WTC11 (cell line): Measurements from ENCODE around the gene RCC2. TPM values are rescaled to one million over a fixed set of nuclear protein-coding genes. Genes with fewer than 3 reads are reported as not detected.

Experiments used
- ATAC-seq: fragments of 200-7000 bp; cut with Tn5 transposase; 2 replicates; pipeline ENCODE4 v1.10.0; 2021; ENCODE audit warnings: mild to moderate bottlenecking, moderate library complexity
- CTCF ChIA-PET: fragments of 300-600 bp; sonication (Branson Sonifier 250); formaldehyde crosslinking; loops from one replicate; lab custom pipeline; 2021; ENCODE audit warnings: antibody characterized with exemption; lab: Charles Lee
- POLR2A ChIA-PET: fragments of 350-600 bp; sonication (Branson Sonifier 250); formaldehyde crosslinking; loops from one replicate; lab custom pipeline; 2021; ENCODE audit warnings: antibody characterized with exemption; lab: Charles Lee
- DNase-seq: peaks from one replicate; pipeline ENCODE4 v3.0.0; 2021; ENCODE audit warnings: low spot score
- H3K27ac Mint-ChIP-seq: 2 replicates; pipeline ENCODE4 v1.8.0; 2021; ENCODE audit warnings: mixed read lengths
- H3K27me3 Mint-ChIP-seq: 2 replicates; pipeline ENCODE4 v1.8.0; 2021; ENCODE audit warnings: low read depth, mild to moderate bottlenecking, moderate library complexity, mixed read lengths
- H3K36me3 Mint-ChIP-seq: 2 replicates; pipeline ENCODE4 v1.8.0; 2021; ENCODE audit warnings: mixed read lengths
- H3K4me1 Mint-ChIP-seq: 2 replicates; pipeline ENCODE4 v1.8.0; 2022; ENCODE audit warnings: mixed read lengths
- H3K4me3 Mint-ChIP-seq: 2 replicates; pipeline ENCODE4 v1.8.0; 2021; ENCODE audit warnings: mild to moderate bottlenecking, moderate library complexity, mixed read lengths
- H3K9me3 Mint-ChIP-seq: 2 replicates; pipeline ENCODE4 v1.8.0; 2021; ENCODE audit warnings: mixed read lengths
- CBFB ChIP-seq: sonication (generic); formaldehyde crosslinking; IDR thresholded peaks from 2 replicates; pipeline ENCODE4 v1.8.1; 2022; ENCODE audit warnings: mild to moderate bottlenecking, low read depth, missing genetic modification reagents
- CTCF ChIP-seq: fragments of 200-600 bp; IDR thresholded peaks from 2 replicates; pipeline ENCODE4 v1.8.0; 2022; ENCODE audit warnings: antibody characterized with exemption
- E2F5 ChIP-seq: sonication (generic); formaldehyde crosslinking; IDR thresholded peaks from 2 replicates; pipeline ENCODE4 v1.8.1; 2022; ENCODE audit warnings: mild to moderate bottlenecking, moderate library complexity, missing genetic modification reagents
- ELF4 ChIP-seq: sonication (generic); formaldehyde crosslinking; IDR thresholded peaks from 2 replicates; pipeline ENCODE4 v1.8.1; 2022; ENCODE audit warnings: low read depth, mild to moderate bottlenecking, moderate library complexity, missing genetic modification reagents
- ERG ChIP-seq: fragments of 250-450 bp; sonication (Bioruptor Pico); IDR thresholded peaks from 2 replicates; pipeline ENCODE4 v1.8.0; 2021; ENCODE audit warnings: mild to moderate bottlenecking
- FOXJ3 ChIP-seq: sonication (generic); formaldehyde crosslinking; IDR thresholded peaks from 2 replicates; pipeline ENCODE4 v1.9.0; 2021; ENCODE audit warnings: missing genetic modification reagents, mild to moderate bottlenecking, borderline replicate concordance
- GRHL2 ChIP-seq: fragments of 250-450 bp; sonication (Bioruptor Pico); IDR thresholded peaks from 2 replicates; pipeline ENCODE4 v1.8.0; 2022; ENCODE audit warnings: mild to moderate bottlenecking, moderate library complexity; ENCODE audit not compliant: insufficient replicate concordance, severe bottlenecking
- HMGA2 ChIP-seq: fragments of 250-450 bp; sonication (Bioruptor Pico); IDR thresholded peaks from 2 replicates; pipeline ENCODE4 v1.4.0; 2021; ENCODE audit warnings: mild to moderate bottlenecking, moderate library complexity
- HMGXB4 ChIP-seq: sonication (generic); formaldehyde crosslinking; IDR thresholded peaks from 2 replicates; pipeline ENCODE4 v1.8.1; 2023; ENCODE audit warnings: mild to moderate bottlenecking, moderate library complexity, missing genetic modification reagents
- JUN ChIP-seq: sonication (generic); formaldehyde crosslinking; IDR thresholded peaks from 2 replicates; pipeline ENCODE4 v1.8.0; 2023; ENCODE audit warnings: mild to moderate bottlenecking, missing genetic modification reagents
- MLX ChIP-seq: sonication (generic); formaldehyde crosslinking; IDR thresholded peaks from 2 replicates; pipeline ENCODE4 v1.8.1; 2023; ENCODE audit warnings: mild to moderate bottlenecking, missing genetic modification reagents, moderate library complexity
- NFATC4 ChIP-seq: fragments of 250-450 bp; sonication (Bioruptor Pico); IDR thresholded peaks from 2 replicates; pipeline ENCODE4 v1.9.0; 2021; ENCODE audit warnings: mild to moderate bottlenecking
- NFE2L1 ChIP-seq: sonication (generic); formaldehyde crosslinking; IDR thresholded peaks from 2 replicates; pipeline ENCODE4 v1.8.1; 2023; ENCODE audit warnings: missing genetic modification reagents
- NR3C1 ChIP-seq: sonication (generic); formaldehyde crosslinking; conservative IDR thresholded peaks from 2 replicates; pipeline ENCODE4 v1.8.1; 2023; ENCODE audit warnings: low read depth, mild to moderate bottlenecking, missing genetic modification reagents
- PRRX2 ChIP-seq: fragments of 250-450 bp; sonication (Bioruptor Pico); IDR thresholded peaks from 2 replicates; pipeline ENCODE4 v1.8.0; 2021; ENCODE audit warnings: mild to moderate bottlenecking
- RELA ChIP-seq: sonication (generic); formaldehyde crosslinking; IDR thresholded peaks from 2 replicates; pipeline ENCODE4 v1.8.1; 2022; ENCODE audit warnings: missing genetic modification reagents, mild to moderate bottlenecking, borderline replicate concordance
- SOX15 ChIP-seq: fragments of 250-450 bp; sonication (Bioruptor Pico); IDR thresholded peaks from 2 replicates; pipeline ENCODE4 v1.9.0; 2021; ENCODE audit warnings: mild to moderate bottlenecking
- ZNF671 ChIP-seq: fragments of 250-450 bp; sonication (Bioruptor Pico); IDR thresholded peaks from 2 replicates; pipeline ENCODE4 v1.8.0; 2021; ENCODE audit warnings: mild to moderate bottlenecking
- total RNA-seq: library from RNA; stranded (reverse); gene quantifications from 3 replicates; pipeline ENCODE4 v1.2.3, GENCODE V29; 2021
- TF ChIP-seq, protein P1 (sequence below): sonication (generic); formaldehyde crosslinking; IDR thresholded peaks from 2 replicates; pipeline ENCODE4 v1.8.0; 2022; ENCODE audit warnings: mild to moderate bottlenecking, missing genetic modification reagents
- TF ChIP-seq, protein P2 (sequence below): sonication (generic); formaldehyde crosslinking; IDR thresholded peaks from 2 replicates; pipeline ENCODE4 v1.8.0; 2022; ENCODE audit warnings: mild to moderate bottlenecking, missing genetic modification reagents
- TF ChIP-seq, protein P3 (sequence below): sonication (generic); formaldehyde crosslinking; IDR thresholded peaks from 2 replicates; pipeline ENCODE4 v1.8.1; 2023; ENCODE audit warnings: mild to moderate bottlenecking, missing genetic modification reagents
- TF ChIP-seq, protein P4 (sequence below): sonication (generic); formaldehyde crosslinking; conservative IDR thresholded peaks from 2 replicates; pipeline ENCODE4 v1.8.1; 2023; ENCODE audit warnings: mild to moderate bottlenecking, low read depth, missing genetic modification reagents, moderate library complexity

Gene RCC2
- total RNA-seq, 1 experiment from 2014 or later: 377 TPM

- 0 out of 2 replicates have a peak, but pooled peaks have one; percentile 19 for TF ChIP-seq CBFB (CRISPR knock-in tag)
- peak; percentile 70; the same call in 1 of the 2 replicates for TF ChIP-seq HMGXB4 (CRISPR knock-in tag)
- peak; percentile 100 for TF ChIP-seq CTCF
- TF ChIP-seq PRRX2 (CRISPR knock-in tag): 0 out of 2 replicates have a peak, but pooled peaks have one; percentile 12
- TF ChIP-seq MLX (CRISPR knock-in tag): no peak
- no peak for TF ChIP-seq E2F5
Measured at GRCh38 chr1:17419626-17420328, 19.7 kb downstream of the RCC2 start (continued).

- Mint-ChIP-seq H3K9me3 (no peaks in the 10 kb centered on the region), H3K27ac (peak overlapping the region; percentile 86), H3K36me3 (peaks cover 98% of the 10 kb centered on the region), H3K4me3 (no peak overlapping the region), H3K4me1 (peaks cover 23% of the 10 kb centered on the region), H3K27me3 (no peaks in the 10 kb centered on the region)
- ChIA-PET POLR2A (no interaction called here), CTCF (no interaction called here)
- no peak for DNase-seq
- no peak for ATAC-seq
- TF ChIP-seq HMGA2: no peak
- TF ChIP-seq, protein P1, sequence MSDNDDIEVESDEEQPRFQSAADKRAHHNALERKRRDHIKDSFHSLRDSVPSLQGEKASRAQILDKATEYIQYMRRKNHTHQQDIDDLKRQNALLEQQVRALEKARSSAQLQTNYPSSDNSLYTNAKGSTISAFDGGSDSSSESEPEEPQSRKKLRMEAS (CRISPR knock-in tag): no peak
- TF ChIP-seq FOXJ3 (CRISPR knock-in tag): no peak
- TF ChIP-seq SOX15 (CRISPR knock-in tag): no peak
- no peak for TF ChIP-seq JUN (CRISPR knock-in tag)
- no peak for TF ChIP-seq NFATC4 (CRISPR knock-in tag)
- no peak for TF ChIP-seq NFE2L1 (CRISPR knock-in tag)
Measured at GRCh38 chr1:17416389-17416788, 23.1 kb downstream of the RCC2 start.

- no peak for ATAC-seq
- H3K27ac Mint-ChIP-seq: no peak overlapping the region
- H3K9me3 Mint-ChIP-seq: no peaks in the 10 kb centered on the region
- no peak overlapping the region for H3K4me3 Mint-ChIP-seq
- peaks cover 99% of the 10 kb centered on the region for H3K36me3 Mint-ChIP-seq
- no peaks in the 10 kb centered on the region for H3K27me3 Mint-ChIP-seq
- ChIA-PET CTCF (no interaction called here), POLR2A (no interaction called here)
- DNase-seq: no peak
- peaks cover 18% of the 10 kb centered on the region for H3K4me1 Mint-ChIP-seq
- TF ChIP-seq, protein P2, sequence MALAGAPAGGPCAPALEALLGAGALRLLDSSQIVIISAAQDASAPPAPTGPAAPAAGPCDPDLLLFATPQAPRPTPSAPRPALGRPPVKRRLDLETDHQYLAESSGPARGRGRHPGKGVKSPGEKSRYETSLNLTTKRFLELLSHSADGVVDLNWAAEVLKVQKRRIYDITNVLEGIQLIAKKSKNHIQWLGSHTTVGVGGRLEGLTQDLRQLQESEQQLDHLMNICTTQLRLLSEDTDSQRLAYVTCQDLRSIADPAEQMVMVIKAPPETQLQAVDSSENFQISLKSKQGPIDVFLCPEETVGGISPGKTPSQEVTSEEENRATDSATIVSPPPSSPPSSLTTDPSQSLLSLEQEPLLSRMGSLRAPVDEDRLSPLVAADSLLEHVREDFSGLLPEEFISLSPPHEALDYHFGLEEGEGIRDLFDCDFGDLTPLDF (CRISPR knock-in tag): no peak
- TF ChIP-seq, protein P3, sequence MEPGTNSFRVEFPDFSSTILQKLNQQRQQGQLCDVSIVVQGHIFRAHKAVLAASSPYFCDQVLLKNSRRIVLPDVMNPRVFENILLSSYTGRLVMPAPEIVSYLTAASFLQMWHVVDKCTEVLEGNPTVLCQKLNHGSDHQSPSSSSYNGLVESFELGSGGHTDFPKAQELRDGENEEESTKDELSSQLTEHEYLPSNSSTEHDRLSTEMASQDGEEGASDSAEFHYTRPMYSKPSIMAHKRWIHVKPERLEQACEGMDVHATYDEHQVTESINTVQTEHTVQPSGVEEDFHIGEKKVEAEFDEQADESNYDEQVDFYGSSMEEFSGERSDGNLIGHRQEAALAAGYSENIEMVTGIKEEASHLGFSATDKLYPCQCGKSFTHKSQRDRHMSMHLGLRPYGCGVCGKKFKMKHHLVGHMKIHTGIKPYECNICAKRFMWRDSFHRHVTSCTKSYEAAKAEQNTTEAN: no peak
- TF ChIP-seq ELF4 (CRISPR knock-in tag) (no peak), RELA (CRISPR knock-in tag) (no peak), ERG (CRISPR knock-in tag) (no peak), ZNF671 (no peak), GRHL2 (CRISPR knock-in tag) (no peak), NR3C1 (CRISPR knock-in tag) (no peak)
- TF ChIP-seq, protein P4, sequence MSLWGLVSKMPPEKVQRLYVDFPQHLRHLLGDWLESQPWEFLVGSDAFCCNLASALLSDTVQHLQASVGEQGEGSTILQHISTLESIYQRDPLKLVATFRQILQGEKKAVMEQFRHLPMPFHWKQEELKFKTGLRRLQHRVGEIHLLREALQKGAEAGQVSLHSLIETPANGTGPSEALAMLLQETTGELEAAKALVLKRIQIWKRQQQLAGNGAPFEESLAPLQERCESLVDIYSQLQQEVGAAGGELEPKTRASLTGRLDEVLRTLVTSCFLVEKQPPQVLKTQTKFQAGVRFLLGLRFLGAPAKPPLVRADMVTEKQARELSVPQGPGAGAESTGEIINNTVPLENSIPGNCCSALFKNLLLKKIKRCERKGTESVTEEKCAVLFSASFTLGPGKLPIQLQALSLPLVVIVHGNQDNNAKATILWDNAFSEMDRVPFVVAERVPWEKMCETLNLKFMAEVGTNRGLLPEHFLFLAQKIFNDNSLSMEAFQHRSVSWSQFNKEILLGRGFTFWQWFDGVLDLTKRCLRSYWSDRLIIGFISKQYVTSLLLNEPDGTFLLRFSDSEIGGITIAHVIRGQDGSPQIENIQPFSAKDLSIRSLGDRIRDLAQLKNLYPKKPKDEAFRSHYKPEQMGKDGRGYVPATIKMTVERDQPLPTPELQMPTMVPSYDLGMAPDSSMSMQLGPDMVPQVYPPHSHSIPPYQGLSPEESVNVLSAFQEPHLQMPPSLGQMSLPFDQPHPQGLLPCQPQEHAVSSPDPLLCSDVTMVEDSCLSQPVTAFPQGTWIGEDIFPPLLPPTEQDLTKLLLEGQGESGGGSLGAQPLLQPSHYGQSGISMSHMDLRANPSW (CRISPR knock-in tag): no peak
Measured at GRCh38 chr1:17414022-17414421, 25.5 kb downstream of the RCC2 start.
